ENCODE data around the gene STYXL1.

GRCh38 chr7:75989500-75990388 lies 58.1 kb downstream of the STYXL1 start:
- TF ChIP-seq CTCF (IDR thresholded peaks at IDR 0.05) (no peak), POLR2A (IDR thresholded peaks at IDR 0.05) (no peak)

Data from prostate gland (tissue), 2 donors.